Astrocyte of the cerebellum (primary cell): ENCODE data around the gene FEV.
A peak's percentile ranks its signal among the peaks of the same experiment; 100 is the strongest.

Experiments used
- DNase-seq: peaks from one replicate; pipeline ENCODE4 v3.0.0-alpha.2; 2011; ENCODE audit warnings: low read depth
- H3K4me3 ChIP-seq: 2 replicates; pipeline ENCODE4 v1.5.1; 2011; ENCODE audit warnings: mild to moderate bottlenecking, low read depth, low read length, moderate library complexity
- CTCF ChIP-seq: IDR thresholded peaks from 2 replicates; pipeline ENCODE4 v1.5.1; 2012; ENCODE audit warnings: low read length, low read depth, moderate library complexity, mild to moderate bottlenecking; ENCODE audit errors: missing control alignments
- in situ Hi-C: cut with HindIII; loops from 2 replicates; pipeline ENCODE4 v1.10.0; 2017; ENCODE audit warnings: low sequenced_read_pairs

The FEV gene

GRCh38 chr2:218993345-218994315 lies 8.6 kb upstream of the FEV start, which contains the start of gene CRYBA2:
Gene CRYBA2, minus strand, starts transcription at chr2:218993422. Its CDS starts 246 bp downstream, at chr2:218993176.
- no peak for TF ChIP-seq CTCF
- peak within 1 kb of the TSS; percentile 26 for H3K4me3 ChIP-seq
- no peak for DNase-seq
- in situ Hi-C loops: no loop called here

- no peak for TF ChIP-seq CTCF
- no peak overlapping the region for H3K4me3 ChIP-seq
- in situ Hi-C loops: no loop called here
- DNase-seq: no peak
These were observed 7.8 kb upstream of the FEV start for GRCh38 chr2:218992703-218993344.

- DNase-seq: no peak
These were observed 7.2 kb upstream of the FEV start for GRCh38 chr2:218992196-218992595.

GRCh38 chr2:218991674-218992168 lies 6.7 kb upstream of the FEV start:
- in situ Hi-C loops: no loop called here
- H3K4me3 ChIP-seq: no peak overlapping the region
- no peak for DNase-seq
- TF ChIP-seq CTCF: no peak

More at GRCh38 chr2:218992196-218992595, 7.2 kb upstream of the FEV start:
- in situ Hi-C loops: no loop called here
- no peak for TF ChIP-seq CTCF
- no peak overlapping the region for H3K4me3 ChIP-seq

- in situ Hi-C loops: no loop called here
- TF ChIP-seq CTCF: no peak
- DNase-seq: no peak
- H3K4me3 ChIP-seq: no peak overlapping the region
These were observed 5.6 kb upstream of the FEV start for GRCh38 chr2:218990612-218991011.

- DNase-seq: no peak
- no peak overlapping the region for H3K4me3 ChIP-seq
- in situ Hi-C loops: no loop called here
- no peak for TF ChIP-seq CTCF
These were observed 5.1 kb upstream of the FEV start for GRCh38 chr2:218990052-218990451.
